GM13977 (cell line): ENCODE results near the gene SNAI3.
A peak's percentile ranks its signal among the peaks of the same experiment; 100 is the strongest.

Source experiments
- DNase-seq: peaks from one replicate; pipeline ENCODE4 v3.0.0; 2012; ENCODE audit warnings: low spot score
- in situ Hi-C: fragments of 300-500 bp; cut with MboI; formaldehyde crosslinking; loops from one replicate; pipeline ENCODE4 v1.12.0; 2022; ENCODE audit warnings: low sequenced_read_pairs, low pct_unique_long_range_greater_than_20kb, mixed read lengths, inconsistent platforms; ENCODE audit not compliant: unreplicated experiment
- TF ChIP-seq, protein P1 (sequence below): IDR thresholded peaks from 2 replicates; pipeline ENCODE4 v1.5.1; 2012; ENCODE audit warnings: mild to moderate bottlenecking, control low read depth; ENCODE audit not compliant: insufficient read depth; ENCODE audit errors: extremely low read depth, missing control alignments

The SNAI3 gene

GRCh38 chr16:88649924-88650748 lies 36.2 kb downstream of the SNAI3 start:
- in situ Hi-C loops, result no loop called here
- TF ChIP-seq, protein P1, sequence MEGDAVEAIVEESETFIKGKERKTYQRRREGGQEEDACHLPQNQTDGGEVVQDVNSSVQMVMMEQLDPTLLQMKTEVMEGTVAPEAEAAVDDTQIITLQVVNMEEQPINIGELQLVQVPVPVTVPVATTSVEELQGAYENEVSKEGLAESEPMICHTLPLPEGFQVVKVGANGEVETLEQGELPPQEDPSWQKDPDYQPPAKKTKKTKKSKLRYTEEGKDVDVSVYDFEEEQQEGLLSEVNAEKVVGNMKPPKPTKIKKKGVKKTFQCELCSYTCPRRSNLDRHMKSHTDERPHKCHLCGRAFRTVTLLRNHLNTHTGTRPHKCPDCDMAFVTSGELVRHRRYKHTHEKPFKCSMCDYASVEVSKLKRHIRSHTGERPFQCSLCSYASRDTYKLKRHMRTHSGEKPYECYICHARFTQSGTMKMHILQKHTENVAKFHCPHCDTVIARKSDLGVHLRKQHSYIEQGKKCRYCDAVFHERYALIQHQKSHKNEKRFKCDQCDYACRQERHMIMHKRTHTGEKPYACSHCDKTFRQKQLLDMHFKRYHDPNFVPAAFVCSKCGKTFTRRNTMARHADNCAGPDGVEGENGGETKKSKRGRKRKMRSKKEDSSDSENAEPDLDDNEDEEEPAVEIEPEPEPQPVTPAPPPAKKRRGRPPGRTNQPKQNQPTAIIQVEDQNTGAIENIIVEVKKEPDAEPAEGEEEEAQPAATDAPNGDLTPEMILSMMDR, result no peak

DNA sequence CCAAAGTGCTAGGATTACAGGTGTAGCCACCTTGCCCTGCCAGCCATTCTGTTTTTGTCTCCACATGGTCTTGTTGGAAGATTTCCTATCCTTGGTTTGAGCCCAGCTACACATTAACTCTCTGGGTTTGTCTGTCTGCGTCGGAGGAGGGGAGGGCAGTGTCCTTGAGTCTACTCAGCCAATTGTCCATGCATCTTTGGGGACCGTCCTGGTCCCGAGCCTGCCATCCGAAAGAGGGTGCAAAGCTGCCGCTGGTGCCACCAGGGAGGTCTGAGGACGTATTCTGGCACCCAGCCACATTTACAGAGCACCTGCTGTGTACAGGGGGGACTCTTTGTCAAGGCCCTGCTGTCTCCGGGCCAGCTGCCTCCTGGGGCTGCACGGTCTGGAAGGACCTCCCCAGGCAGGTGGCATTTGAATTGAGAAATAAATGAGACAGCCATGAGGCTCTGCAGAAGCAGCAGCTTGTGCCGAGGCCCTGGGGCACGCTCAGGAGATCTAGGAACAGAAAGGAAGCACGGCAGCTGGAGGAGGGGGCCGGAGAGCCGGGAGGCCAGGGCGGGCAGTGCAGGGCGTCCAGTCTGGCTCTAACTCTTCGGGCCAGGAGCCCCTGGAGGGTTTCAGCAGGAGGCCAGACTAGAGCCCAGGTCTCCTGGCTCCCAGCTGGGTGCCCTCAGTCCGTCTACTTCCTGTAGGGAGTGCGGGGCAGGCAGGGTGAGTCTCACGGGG lies 36.9 kb downstream of the SNAI3 start:
- TF ChIP-seq, protein P1, result no peak
- DNase-seq, result no peak
- in situ Hi-C loops, result no loop called here

More at GRCh38 chr16:88649924-88650748, 36.2 kb downstream of the SNAI3 start:
- DNase-seq, result peak; percentile 79

DNA sequence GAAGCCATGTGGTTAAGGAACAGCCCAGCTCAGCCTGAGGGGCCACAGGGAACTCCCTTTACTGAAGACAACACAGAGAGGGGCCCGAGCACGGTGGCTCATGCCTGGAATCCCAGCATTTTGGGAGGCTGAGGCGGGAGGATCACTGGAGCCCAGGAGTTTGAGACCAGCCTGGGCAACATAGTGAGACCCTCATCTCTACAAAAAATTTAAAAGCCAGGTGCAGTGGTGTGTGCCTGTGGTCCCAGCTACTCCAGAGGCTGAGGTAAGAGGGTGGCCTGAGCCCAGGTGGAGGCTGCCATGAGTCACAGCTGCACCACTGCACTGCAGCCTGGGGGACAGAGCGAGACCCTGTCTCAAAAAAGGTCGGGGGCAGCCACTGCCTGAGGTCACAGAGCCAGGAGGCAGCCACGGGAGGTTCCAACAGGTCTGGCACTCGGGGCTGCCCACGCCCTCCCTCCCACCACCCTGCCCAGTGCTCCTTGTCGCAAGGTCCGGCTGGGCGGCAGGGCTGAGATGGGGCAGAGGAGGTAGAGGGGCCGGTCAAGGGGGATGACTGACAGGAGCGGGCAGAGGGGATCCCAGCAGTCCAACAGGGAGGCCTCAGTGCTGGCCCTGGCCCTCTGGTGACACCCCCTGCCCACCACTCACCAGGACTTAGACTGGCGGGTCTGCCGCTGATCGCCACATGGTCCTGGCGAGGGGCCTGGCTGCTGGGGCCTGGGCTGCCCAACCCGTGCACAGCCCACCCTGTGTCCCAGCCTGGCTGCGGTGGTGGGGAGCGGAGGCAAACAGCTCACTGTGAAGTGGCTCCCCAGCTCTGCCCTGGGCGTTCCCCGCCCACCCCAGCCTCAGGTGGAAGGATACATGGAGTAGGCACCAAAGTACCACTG lies 38.9 kb downstream of the SNAI3 start:
- in situ Hi-C loops, result no loop called here
- TF ChIP-seq, protein P1, result no peak
- no peak for DNase-seq

DNA sequence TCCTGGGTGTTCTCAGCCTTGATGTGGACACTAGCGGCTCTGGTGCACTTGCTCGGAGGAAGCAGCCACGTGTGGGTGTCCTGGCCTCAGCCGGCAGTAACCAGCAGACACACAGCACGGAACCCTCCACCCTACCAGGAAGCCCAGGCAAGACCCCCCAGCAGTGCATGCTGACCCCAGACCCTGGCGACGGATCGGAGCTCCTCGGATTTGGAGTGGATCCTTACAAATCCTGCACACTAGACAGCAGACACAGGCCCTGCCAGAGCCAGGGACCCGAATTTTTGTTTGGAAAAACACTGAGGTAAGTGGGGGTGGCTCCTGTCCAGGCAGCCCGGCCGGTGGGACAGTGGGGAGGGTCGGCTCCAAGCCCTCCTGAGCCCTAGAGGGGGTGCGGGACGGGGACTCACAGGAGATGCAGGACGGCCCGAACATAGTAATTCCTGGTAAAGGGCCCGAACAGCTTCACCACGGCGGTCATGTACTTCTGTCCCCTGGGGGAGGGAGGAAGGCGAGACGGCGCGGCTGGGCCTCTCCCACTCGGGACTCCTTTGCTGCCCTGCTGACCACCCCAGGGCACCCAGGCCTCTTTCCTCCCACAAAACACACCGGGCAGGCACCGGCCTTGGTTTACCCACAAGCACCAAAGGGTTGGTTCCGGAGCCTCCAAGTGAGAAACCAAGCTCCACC lies 39.8 kb downstream of the SNAI3 start:
- no peak for DNase-seq
- in situ Hi-C loops, result no loop called here
- TF ChIP-seq, protein P1, result no peak

GRCh38 chr16:88645941-88646340 lies 40.4 kb downstream of the SNAI3 start:
- in situ Hi-C loops, result no loop called here
- DNase-seq, result no peak
- TF ChIP-seq, protein P1, result no peak
